ENCODE data around the gene EMX2.

DNA sequence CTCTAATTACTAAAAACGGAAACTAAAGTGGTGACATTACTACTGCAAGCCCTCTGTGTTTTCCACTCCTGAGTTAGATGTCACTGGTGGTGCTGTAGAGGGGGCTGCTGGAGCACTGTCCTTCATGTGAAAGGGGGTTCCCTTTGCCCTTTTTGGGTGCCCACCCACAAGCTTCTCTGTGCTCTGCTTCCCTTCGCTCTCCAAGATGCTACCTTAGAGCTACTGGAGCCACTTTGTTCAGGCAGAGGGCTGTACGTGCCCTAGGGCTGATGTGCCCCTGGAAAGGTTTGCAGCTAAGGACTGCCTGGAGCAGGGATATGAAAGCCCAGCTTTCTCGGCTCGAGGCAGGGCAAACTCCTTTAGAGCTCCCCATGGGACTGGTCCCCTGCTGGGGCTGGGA, 28.3 kb downstream of the EMX2 start:
- TF ChIP-seq CTCF (IDR thresholded peaks at IDR 0.05), result no peak
- no peak for TF ChIP-seq EZH2phosphoT487 (IDR thresholded peaks at IDR 0.05)

Data from neural progenitor cell (in vitro differentiated cells).